Measurements from ENCODE around the gene SRL.

SRL gene

GRCh38 chr16:4198816-4199215, 43.1 kb downstream of the SRL start:
- no peak for DNase-seq

- DNase-seq, result no peak
These were observed 47.2 kb downstream of the SRL start for GRCh38 chr16:4194661-4195060.

GRCh38 chr16:4193920-4194319, 48.0 kb downstream of the SRL start:
- no peak for DNase-seq

GRCh38 chr16:4192206-4192605, 49.7 kb downstream of the SRL start:
- DNase-seq, result no peak

- DNase-seq, result no peak
These were observed 51.1 kb downstream of the SRL start for GRCh38 chr16:4190712-4191333.

DNA sequence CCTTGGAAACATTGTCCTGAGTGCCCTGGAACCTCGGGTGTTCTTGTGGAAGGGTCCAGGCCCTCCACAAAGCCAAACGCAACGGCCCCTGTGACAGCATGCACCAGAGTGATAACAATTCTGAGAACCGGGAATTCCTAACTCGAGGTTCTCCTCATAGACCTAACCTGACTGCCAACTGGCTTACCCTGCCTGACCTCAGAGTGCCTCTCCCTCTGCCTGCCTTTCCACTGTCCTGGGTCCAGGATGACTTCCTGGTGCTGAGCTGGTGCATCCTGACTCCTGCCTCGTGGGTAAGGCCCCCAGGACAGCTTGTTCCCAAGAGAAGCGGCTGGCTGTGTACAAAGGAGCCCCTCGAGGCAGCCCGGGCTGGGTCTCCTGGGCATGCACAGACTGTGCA, 51.8 kb downstream of the SRL start:
- no peak for DNase-seq

DNA sequence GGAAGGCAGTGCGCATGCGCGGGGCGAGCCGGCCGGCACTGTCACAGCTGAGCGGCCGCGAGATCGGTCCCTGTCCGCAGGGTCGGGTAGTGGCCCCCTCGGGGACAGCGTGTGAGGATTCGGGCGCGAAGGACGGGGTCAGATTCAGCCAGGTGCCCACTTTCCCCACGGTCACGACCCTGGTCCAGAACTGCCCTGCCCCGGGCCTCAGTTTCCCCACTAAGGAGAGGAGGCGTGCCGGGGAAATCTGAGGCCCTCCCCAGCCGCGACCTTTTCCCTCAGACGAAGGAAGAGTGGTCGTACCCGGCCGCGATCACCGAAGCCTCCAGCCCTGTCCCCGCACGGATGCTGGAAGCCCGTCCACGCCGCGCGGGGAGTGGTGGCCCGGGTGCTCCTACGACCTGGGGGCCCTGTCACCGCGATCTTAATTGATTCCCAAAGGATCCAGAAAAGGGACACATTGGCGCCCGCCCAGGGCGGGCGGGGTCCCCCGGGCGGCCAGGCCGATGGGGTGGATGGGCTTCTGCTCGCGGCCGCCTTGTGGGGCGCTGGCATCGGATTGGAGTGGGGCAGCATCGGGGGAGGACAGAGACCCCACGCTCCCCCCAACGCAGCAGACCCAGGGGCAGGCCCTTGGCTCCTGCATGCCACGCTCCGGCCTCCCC, 57.7 kb downstream of the SRL start:
- no peak for DNase-seq

DNA sequence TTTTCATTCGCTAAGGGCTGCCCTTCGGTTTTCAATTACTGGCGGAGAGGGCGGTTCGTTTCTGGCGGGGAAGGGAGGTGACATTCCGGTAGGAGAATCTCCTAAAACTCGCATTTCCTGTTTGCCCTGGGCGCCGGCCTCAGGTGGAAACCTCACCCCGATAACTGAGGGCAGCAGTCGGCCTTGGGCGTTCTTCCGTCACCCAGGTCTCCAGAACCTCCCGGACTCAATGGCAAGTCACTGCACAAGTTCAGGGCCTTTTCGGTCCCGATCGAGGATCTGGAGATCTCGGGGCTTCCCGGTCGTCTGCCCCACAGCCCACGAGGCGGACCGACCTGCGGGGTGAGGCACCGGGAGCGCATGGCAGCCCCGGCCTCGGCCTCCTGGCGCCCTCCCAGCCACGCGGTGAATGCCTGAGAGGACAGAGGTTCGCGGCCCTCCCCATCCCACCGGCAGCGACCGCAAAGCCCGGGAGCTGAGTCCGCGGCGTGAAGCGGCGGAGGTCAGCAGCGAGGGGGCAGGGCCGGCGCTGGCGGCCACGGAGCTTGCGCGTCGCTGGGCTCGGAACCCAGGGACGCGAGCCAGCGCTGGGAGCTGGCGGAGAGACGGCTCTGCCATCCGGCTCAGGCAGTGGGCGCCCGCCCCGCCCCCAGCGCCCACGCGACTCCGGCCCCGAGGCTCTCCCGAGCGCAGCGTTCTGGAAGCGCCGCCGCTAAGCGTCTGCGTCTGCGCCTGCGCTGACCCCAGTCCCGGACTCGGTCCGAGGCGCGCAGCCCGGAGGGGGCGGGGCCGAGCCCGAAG, 58.4 kb downstream of the SRL start:
- peak; percentile 76 for DNase-seq

- no peak for DNase-seq
These were observed 59.2 kb downstream of the SRL start for GRCh38 chr16:4182581-4183236.

DNA sequence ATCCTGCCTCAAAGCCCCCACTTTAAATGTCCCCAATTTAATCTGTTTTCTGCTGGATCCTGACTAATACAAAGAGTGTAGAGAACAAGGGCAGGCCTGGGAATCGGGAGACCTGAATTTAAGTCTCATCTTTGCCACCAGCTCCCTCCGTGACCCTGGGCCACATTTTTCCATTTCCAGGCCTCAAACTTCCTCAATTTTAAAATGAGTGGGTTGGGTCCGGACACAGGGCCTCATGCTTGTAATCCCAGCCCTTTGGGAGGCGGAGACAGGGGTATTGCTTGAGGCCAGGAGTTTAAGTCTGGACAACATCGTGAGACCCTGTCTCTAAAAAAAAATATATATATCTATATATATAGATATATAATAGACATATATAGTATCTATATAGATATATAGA, 61.4 kb downstream of the SRL start:
- no peak for DNase-seq

DNA sequence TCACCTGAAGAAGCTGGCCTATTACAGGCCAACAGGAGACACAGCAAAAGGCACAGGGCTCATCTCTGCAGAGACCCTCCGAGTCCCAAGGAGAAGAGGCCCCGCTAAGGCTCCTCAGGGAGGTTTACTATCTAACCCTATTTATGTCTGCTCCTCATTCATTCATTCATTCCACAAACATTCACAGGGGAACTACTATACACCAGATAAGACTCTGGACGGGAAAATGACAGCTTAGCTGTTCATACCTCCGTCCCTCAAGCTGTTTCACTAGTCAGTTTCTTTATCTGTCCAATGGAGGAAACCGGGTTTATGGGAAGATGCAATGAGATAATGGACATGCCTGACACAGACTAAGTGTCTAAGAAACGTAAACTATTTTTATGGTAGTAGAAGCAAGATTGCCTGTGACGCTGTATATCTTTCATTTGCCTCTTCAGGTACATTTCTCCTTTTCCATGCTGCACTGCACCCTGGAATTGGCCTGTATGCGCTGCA, 62.1 kb downstream of the SRL start:
- DNase-seq, result no peak

DNA sequence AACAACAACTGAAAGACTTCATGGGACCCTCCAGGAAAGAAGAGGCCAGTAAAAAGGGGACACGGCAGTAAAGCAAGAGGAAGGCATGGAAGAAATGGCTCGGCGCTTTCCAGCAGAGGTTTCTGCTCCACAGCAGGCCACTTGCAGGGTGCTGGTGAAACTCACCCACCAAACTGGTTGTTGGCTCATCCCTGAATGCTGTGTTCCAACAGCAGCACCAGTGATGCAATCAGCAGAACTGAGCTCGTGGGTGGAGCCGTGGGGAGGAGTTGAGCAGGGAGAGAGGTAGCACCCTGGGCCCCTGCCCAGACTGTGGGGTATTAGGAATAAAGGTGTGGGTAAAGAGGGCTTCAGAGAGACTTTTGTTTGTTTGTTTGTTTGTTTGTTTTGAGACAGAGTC, 62.9 kb downstream of the SRL start:
- no peak for DNase-seq

- DNase-seq, result no peak
These were observed 63.3 kb downstream of the SRL start for GRCh38 chr16:4178468-4179010.

- DNase-seq, result peak; percentile 32
These were observed 64.9 kb downstream of the SRL start for GRCh38 chr16:4176906-4177417.

DNA sequence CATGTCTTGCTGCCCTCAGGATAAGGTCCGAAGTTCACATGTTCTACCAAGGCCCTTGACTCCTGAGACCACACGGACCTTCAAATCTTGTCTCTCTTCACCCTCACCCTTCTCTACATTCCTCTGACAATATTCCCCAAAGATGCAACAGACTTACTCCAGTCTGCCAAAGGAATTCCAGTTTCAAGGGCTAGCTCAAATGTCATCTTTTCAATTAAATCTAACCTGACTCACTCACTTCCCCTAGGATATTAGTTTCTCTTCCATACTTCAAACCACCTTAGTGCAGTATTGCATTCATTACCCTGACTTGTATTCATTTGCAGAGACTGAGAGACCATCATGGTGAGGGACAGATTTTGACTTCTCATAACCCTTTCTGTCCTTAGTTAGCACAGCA, 66.0 kb downstream of the SRL start:
- DNase-seq, result no peak

DNA sequence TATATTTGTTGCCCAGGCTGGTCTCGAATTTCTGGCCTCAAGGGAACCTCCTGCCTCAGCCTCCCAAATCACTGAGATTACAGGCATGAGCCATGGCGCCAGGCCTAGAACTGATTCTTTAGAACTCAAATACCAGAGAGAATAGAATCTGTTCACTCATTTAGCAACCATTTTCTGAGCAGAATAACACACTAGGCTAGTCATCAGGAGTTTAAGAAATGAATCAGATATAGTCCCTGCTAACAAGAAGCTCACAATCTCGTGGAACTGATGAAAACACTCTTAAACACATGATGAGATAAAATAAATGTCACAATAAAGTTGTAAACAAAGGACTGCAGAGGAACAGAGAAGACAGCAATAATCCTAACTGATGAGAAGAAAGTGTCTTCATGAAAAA, 69.8 kb downstream of the SRL start:
- no peak for DNase-seq

DNA sequence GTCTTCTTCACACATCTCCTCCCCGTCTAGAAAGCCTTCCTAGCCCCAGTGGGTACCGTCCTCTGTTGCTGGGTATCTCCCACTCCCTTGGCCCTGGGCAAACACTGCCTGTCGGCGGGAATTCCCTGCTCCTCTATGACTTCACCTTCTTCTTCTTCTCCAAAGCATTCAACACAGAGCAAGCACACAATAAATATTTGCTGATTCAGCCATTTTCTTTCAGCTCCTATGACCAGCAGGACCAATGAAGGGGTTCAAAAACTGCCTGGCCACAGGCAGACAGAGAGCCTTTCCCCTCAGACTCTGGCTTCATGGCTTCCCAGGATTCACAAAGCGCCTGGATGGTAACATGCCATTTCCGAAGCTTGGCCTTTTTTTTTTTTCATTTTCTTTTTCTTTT, 72.5 kb downstream of the SRL start:
- DNase-seq, result no peak

DNA sequence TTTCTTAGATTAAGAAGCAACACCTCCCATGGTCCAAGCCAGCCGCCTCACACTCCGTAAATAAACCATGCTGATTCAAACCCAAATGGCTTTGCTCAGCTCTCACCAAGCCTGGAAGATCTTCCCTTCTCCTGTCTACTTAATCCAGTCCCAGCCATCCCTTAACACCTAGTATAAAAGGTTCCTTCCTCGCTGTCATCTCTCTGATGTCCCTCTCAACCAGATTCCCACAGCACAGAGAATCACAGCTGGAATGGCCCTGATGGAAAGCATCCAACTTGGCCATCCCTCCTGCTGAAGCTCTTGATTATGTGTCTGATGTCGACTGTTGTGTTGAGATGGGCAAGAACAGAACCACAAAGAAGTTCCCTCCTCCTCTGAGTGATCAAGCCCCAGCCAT, 75.1 kb downstream of the SRL start:
- no peak for DNase-seq

GRCh38 chr16:4160658-4161430, 81.0 kb downstream of the SRL start:
- no peak for DNase-seq

DNA sequence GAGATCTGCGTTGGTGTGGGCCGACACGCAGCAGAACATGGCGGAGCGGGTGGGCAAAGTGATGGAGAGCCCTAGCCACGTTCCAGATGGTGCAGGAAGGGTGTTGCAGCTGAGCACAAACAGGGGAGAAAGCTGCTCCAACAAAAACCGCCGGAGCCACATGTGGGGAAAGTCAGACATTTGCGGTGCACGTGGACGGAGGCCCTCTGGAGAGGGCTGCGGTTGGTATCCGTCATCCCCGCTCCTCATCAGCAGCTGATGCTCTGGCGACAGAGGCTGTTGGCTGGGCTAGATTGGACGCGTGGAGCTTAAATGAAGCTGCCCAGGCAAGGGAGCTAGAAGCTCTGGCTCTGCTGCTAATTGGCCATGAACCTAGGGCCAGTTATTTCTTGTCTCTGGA, 82.2 kb downstream of the SRL start:
- DNase-seq, result no peak

DNA sequence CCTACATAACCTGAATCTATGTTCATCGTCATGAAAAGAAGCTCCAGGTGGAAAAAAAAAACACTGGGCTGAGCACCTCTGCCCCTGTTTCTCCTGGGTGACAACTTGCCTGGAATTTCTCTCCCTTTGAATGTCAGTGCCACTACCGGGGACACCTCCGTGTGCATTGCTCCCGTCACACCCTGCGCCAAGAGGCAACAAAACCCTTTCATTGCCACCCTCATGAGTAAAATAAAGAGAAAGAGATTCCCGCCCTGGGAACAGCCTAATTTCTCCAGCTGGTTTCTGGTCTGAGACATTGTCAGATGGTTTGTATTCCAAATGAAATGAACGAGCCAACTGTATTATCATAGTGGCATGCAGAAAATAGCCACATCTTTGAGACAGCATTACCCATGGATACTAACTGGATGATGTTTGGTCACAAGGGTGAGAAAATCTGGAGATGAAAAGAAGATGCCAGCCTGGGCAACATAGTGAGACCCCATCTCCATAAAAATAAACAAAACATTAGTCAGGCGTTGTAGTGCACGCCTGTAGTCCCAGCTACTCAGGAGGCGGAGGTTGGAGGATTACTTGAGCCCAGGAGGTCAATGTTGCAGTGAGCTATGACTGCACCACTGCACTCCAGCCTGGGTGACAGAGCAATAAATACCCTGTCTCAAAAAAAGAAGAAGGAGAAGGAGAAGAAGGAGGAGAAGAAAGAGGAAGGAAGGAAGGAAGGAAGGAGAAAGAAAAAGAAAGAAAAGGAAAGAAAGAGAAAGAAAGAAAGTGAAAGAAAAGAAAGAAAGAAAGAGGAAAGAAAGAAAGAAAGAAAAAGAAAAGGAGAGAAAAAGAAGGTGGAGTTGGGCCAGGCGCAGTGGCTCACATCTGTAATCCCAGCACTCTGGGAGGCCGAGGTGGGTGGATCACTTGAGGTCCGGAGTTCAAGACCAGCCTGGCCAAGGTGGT, 83.5 kb downstream of the SRL start:
- no peak for DNase-seq

Data from amniotic stem cell (primary cell).